GM21723 (cell line): ENCODE measurements around the gene PPP4R1.
A peak's percentile ranks its signal among the peaks of the same experiment; 100 is the strongest.

Source experiments
- ATAC-seq: cut with Tn5 transposase; IDR thresholded peaks from one replicate; pipeline ENCODE4 v1.9.1; 2021; ENCODE audit warnings: mild to moderate bottlenecking, moderate library complexity; ENCODE audit not compliant: unreplicated experiment

The PPP4R1 gene

DNA sequence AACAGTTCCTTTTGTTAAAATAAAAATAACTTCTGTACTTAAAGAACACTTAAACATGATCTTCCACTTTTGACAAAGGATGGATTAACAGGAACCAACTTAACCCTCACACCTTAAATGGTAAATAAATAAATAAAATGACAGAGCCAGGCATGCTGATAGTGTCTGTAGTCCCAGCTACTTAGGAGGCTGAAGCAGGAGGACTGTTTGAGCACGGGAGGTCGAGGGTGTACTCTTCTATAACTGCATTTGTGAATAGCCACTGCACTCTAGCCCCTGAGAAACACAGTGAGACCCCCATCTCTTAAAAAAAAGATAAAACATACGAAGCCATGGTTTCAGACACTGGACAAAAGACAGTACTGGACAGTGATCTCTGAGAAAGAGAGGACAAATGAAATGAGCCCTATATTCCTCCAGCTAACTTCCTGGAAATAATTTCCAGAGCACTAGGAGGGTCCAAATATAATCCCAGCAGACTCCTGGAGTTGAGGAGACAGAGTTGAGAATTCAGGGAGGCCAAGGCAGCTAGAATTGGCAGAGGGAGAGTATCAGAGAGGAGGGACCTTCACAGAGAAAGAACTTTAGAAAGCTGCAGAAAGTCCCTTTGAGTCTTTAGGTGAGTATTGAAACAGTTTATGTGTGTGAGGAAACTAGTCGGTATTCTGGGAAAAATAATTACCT, 17.4 kb downstream of the PPP4R1 start:
- ATAC-seq: no peak

DNA sequence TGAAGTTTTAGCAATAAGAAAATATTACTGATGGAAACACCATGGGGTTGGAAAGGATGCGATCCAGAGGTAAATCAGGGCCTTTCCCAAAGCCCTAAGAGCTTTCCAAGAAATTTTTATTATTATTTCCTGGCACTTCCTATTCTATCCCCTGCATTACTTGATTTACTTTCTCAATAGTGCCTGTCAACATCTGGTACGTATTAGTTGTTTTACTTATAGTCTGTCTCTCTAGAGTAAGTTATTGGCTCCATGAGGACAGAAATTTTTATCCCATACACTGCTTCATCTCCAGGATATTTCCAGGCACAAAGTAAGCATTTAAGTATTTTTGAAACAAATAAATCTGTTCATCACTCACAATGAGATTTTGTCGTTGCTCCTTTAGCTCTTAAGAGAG, 18.1 kb downstream of the PPP4R1 start:
- ATAC-seq: no peak

DNA sequence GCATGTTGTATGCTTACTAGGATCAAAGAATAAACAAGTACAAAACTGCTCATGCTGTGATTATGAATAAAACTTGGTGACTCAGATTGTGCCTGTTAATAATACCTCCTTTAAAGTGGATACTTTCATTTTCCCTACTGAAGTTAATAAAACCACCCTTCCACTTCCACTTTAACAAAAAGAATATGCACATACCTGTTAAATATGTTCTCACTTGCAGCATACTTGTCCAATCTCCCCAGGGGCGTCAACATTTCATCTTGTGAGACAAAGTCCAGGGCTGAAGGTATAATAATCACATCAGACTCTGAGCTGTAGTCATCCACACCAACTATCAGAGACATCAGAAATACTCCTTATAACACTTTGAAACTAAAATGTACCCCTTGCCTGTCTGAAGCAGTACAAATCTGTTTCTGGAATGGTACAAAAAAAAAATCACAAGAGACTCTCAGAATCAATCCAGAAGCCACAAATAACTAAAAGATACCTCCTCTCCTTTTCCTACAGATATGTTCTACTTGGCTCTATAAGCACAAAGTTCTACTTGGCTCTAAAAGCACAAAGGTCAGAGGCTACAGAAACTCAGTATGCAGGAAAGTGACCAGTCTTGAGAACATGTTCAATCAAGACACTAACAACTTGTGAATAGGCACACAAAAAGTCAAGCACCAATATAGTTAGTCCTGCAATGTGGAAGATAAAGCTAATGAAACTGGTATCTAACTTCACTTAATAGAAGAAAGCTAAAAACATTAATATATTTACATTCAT, 19.3 kb downstream of the PPP4R1 start:
- ATAC-seq: peak; percentile 71

DNA sequence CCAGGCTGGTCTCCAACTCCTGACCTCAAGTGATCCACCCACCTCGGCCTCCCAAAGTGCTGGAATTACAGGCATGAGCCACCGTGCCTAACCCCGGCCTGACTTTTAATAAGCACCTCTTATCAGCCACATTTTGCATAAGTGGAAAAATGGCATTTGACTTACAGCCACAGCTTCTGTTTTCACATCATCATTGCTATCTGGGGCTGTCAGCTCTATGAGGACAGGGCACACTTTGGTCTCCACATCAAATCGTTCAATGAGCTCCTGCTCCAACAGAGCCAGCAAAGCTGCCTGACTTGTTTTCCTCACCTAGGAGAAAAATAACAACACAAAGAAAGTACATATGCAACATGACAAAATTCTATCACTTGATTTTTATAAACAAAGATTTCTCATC, 26.4 kb downstream of the PPP4R1 start:
- no peak for ATAC-seq

DNA sequence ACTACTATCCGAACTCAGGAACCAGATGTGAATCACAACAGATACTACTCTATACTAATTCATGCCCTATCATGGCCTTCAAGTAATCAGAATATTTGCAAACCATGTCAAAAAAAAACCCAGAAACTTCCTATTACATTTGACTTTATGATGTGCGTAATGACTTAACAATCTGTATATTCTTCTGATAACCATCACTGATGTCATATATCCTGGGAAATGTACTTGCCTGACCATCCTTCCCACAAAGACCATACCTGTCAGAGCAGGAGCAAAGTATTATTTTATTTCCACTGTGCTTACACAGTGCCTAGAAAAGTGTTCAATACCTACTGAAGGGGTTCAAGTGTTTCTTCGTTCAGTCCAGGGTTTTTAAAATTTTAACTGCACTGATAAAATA, 27.5 kb downstream of the PPP4R1 start:
- ATAC-seq: no peak

DNA sequence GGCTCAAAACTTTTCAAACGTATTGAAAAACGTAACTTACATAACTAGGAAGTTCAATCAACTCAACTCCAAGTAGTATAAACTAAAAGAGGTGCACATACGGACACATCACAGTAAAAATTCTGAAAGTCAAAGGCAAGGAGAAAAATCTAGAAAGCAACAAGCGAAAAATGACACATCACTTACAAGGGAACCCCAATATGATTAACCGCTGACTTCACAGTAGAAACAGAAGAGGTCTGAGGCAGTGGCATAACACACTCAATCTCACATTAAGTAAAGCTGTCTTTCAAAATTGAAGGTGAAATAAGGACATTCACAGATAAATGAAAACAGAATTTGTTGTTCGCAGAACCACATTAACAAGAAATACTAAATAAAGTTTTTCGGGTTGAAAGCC, 32.7 kb downstream of the PPP4R1 start:
- no peak for ATAC-seq

DNA sequence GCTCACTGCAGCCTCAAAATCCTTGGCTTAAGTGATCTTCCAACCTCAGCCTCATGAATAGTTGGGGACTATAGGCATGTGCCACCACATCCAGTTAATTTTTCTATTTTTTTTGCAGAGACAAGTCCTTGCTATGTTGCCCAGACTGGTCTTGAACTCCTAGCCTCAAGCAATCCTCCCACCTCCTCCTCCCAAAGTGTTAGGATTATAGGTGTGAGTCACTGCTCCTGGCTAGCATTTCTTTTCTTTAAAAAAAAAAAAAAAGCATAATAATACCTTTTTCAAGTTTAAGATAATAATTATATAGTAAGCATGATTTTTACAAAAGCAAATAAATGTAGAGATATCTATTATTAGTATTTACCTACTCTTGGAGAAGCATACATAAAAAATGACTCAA, 36.1 kb downstream of the PPP4R1 start:
- no peak for ATAC-seq

DNA sequence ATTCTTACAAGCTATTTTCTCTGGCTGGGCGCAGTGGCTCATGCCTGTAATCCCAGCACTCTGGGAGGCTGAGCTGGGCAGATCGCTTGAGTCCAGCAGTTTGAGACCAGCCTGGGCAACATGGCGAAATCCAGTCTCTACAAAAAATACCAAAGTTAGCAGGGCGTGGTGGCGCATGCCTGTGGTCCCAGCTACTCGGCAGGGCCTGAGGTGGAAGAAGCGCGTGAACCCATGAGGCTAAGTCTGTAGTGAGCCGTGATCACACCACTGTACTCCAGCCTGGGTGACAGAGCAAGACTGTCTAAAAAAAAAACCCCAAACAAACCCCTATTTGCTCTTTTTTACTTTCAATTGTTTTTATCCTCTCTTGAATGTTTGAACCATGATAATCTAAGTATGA, 37.0 kb downstream of the PPP4R1 start:
- ATAC-seq: no peak

DNA sequence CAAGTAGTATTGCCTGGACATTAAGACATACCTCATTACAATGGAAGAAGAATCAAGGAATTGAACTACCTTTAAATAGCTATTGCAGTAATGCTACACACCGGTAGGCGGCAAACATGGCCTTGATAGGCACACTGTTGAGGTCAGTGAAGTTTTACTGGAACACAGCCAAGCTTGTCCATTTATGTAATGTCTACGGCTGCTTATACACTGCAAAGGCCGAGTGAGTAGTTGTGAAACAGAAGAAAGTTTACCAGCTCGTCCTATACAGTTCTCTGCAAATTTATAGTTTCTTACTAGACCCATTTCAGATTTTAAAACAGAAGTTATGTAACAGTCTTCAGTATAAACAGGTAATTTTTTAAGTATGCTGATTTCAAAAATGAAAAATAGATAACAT, 38.8 kb downstream of the PPP4R1 start:
- no peak for ATAC-seq

DNA sequence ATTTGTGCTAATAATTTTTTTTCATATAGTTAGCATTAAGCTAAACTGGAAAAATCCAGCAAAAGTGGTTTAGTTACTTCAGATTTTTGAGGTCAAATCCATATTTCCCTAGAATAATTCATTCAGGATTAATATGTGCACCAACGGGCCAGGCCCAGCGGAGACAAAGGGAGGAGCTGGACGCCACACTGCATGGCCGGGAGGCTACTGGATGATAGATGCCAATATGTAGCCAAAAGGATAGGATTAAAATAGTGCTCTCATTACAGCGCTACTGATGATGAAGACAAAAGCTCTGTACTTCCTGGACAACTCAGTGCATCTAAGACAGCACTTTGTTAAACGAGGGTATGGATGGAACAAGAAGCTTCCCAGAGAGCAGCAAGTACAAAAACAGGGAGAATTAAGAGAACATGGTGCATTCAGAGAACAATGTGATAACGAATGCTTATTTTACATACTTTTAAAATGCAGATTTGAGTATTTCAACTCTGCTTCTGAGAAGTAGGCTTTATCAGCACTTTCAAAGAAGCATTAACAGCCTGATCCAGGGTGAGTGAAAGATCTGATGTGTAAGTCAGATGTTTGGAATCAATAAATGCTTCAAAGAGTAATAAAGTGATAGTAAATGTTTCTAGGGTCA, 39.8 kb downstream of the PPP4R1 start:
- ATAC-seq: no peak

DNA sequence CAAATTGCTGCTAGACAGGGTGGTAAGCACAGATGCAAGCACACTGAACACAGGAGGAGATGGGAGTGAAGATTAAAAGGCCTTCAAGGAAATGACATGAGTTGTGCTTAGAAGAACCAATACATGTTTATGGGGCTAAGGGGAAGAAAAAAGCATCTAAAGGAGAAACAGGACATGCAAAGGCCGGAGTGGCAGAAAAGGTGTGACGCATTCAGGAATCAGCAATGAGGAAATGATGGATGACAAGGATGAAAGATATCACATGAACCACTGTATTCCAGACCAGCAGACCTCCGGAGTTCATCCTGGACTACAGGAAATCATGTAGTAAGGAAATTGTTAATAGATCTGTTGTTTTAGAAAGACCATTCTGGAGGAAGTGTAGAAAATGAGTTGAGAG, 42.8 kb downstream of the PPP4R1 start:
- ATAC-seq: no peak

DNA sequence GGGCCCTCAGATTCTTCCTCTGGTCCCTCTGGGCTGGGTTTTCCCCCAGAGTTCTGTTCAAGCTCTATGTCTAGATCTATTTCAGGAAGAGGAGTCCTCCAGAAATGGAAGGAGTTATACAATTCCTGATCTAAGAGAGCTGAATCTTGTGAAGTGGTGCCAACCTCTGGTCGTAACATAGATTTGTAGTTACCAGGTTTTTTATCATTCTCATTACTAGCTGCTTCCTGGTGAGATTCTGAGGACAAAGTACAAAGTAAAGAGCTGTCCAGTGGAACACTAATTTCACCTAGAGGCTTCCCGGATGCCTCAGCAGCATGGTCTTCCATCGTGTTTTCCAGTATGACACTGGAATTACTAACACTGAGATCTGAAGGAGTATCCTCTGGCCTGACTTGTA, 44.1 kb downstream of the PPP4R1 start:
- ATAC-seq: no peak

DNA sequence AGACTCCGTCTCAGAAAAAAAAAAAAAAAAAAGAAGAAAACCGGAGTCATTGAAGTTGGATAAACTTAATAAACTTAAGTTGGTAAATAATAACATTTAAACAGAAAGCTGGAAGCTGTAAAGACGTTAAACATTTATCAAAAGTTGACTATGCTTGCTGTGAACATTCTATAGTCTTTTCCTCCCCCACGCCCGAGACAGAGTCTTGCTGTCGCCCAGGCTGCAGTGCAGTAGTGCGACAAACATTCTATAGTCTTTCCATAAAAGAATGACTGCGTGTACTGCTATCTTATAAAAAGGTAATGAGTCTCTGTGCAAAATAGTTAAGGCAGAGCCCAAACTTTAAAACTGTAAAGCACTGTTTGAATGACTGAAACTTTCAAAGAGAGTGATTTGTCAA, 45.2 kb downstream of the PPP4R1 start:
- no peak for ATAC-seq

DNA sequence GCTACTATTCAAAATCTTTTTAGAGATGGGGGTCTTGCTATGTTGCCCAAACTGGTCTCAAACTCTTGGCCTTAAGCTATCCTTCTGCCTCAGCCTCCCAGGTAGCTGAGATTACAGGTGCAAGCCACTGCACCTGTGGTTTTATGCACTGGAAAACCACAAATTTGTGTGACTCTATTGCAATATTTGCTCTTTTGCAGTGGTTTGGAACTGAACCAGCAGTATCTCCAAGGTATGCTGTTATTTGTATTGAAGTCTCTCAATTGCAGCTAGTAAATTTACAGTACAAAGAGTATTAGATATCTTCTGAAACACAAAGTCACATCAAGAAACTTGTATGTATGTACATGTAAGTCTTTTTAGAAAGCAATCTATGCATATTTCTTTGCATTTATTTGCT, 46.2 kb downstream of the PPP4R1 start:
- ATAC-seq: no peak

DNA sequence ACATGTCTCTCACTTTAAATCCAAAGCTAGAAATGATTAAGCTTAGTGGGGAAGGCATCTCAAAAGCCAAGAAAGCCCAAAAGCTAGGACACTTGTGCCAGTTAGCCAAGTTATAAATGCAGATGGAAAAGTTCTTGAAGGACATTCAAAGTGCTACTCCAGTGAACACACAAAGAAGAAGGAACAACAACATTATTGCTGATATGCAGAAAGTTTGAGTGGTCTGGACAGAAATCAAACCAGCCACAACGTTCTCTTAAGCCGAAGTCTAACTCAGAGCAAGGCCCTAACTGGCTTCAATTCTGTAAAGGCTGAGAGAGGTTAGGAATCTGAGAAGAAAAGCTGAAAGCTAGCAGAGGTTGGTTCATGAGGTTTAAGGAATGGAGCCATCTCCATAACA, 49.0 kb downstream of the PPP4R1 start:
- no peak for ATAC-seq

DNA sequence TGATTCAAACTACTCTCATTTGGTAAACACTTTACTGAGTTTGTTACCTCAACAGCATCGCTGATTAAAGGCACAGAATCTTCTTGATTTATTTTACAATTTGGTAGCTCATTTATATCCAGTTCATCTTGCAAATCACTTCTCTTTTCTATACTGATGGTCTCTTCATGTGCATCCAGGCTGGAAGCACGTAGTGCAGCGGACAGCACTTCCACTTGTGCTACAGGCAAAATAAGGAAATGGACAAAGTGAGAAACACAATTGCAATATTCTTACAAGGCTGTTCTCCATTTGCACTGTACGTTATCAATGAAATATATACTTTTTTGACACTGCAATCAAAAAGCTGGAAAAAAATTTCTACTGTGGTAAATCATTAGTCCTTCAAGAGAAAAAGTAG, 51.0 kb downstream of the PPP4R1 start:
- no peak for ATAC-seq

DNA sequence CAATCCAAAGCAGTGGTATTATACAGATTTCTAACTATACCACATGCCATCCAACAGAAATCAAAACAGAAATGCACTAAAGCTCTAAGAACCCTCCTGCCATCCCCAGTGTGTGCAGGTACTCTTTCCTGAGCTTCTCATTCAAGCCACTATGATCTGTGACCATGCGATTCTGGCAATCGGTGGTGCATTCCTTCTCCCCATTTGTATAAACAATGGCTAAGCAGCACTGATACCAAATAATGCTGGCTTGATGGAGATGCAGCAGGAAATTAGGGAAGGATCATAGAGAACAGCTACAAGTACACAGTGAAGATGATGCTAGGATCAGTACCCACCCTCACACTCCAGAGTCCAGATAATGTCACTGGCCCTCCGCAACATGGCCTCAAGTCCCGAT, 51.8 kb downstream of the PPP4R1 start:
- ATAC-seq: no peak

DNA sequence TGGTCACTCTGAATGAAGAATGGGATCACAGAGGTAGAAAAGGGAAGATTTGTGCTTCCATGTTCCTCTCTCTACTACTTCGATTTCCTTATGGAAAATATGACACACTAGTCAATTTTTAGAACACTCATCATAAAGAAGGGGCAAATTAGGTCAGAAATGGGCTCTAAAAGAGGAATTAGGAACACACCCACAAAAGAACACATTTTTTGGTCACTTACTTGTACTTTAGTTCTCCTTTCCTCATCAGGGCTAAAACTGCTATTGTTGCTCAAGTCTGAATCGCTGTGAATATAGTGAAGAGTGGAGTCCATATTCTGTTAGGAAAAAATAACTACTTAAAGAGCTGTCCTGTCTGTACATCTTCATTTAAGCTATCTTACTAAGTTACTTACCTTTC, 52.6 kb downstream of the PPP4R1 start:
- no peak for ATAC-seq

DNA sequence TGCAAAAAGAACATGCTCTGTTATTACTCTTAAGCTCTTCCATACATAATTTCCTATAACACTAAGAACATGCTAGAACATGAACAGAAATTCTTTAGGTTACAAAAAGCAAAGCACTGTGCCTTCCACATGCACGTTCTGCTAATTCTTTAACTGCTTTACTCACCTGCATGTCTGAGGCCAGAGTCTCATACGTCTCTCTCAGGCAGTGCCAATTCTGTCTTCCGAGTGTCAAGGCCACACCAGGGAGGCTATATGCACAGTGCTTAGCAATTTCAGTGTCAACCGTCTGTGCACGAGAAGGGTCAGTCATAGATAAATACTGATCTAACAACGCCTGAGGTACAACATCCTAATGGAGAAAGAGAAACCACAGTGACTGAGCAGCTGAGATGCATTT, 55.1 kb downstream of the PPP4R1 start:
- ATAC-seq: no peak

DNA sequence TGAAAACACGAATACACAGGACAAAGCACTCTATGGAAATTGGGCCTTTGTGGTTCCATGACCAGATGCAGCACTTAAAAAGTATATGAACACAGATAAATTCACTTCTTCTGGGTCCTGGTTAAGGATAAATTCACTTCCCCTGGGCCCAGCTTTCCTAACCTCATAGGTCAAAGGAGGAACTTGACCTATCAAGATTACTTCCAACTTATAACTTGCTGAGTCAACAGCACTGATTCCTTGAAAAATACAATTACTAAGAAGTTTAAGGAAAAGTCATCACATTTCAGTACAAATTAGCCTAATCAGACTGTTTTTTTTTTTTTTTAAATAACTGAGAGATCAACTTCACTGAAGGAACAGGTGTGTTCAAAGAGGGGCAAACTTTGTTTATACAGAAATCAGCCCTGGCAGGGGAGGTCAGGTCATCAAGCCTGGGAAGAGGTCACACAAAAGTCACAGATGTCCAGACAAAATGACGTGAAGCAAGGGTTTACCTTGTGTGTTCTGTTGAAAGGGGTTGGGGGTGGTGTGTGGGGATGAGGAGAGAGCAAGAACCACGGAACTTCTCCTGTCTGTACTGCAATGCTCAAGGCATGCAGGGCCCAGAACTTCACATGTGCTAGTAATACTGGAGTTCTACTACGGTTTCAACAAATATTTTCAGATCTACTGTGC, 55.8 kb downstream of the PPP4R1 start:
- no peak for ATAC-seq

DNA sequence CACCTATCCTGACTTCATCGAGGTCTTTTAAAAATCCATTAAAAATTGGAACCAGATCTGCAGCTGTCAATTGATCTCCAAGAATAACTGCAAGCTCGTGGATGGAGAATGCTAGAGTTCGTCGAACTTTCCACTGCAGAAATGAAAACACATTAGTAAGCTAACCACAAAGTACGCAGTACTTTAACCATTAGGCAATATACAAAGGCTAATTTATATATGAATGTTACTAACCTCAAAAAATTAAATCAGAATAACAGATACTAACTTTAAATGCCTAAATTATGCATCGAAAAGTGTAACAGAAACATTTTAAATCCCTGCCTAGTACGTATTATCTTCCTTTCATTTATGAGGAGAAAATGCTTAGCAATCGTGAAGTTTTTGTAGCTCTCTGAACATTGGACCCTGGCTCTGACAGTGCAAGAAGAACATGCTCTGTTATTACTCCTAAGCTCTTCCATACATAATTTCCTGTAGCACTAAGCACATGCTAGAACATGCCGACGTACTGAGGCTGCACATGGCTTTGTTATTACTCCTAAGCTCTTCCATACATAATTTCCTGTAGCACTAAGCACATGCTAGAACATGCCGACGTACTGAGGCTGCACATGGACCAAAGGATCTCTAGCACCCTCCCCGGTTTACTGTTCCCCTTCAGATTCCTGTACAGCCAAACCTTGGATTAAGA, 57.0 kb downstream of the PPP4R1 start:
- no peak for ATAC-seq
